WERI-Rb-1 (cell line): ENCODE data around the gene LOXHD1.

Experiments used
- DNase-seq: peaks from one replicate; pipeline ENCODE4 v3.0.0-alpha.2; 2020
- H3K27ac ChIP-seq: fragments of 250-450 bp; sonication (Bioruptor Pico); 2 replicates; pipeline ENCODE4 v1.5.1; 2020; ENCODE audit warnings: mild to moderate bottlenecking, moderate library complexity
- H3K27me3 ChIP-seq: fragments of 250-450 bp; sonication (Bioruptor Pico); 2 replicates; pipeline ENCODE4 v1.5.1; 2021; ENCODE audit warnings: mild to moderate bottlenecking, low read depth, moderate library complexity; ENCODE audit not compliant: insufficient read depth, severe bottlenecking
- H3K36me3 ChIP-seq: fragments of 250-450 bp; sonication (Bioruptor Pico); 2 replicates; pipeline ENCODE4 v1.5.1; 2020; ENCODE audit warnings: mild to moderate bottlenecking, moderate library complexity
- H3K4me3 ChIP-seq: 2 replicates; pipeline ENCODE4 v1.5.1; 2011; ENCODE audit warnings: low read depth, mild to moderate bottlenecking, control low read depth, low read length
- H3K9me3 ChIP-seq: fragments of 250-450 bp; sonication (Bioruptor Pico); 2 replicates; pipeline ENCODE4 v1.5.1; 2021; ENCODE audit warnings: mild to moderate bottlenecking, moderate library complexity; ENCODE audit not compliant: severe bottlenecking
- TF ChIP-seq, protein P1 (sequence below): IDR thresholded peaks from 2 replicates; pipeline ENCODE4 v1.5.1; 2011; ENCODE audit warnings: low read depth, mild to moderate bottlenecking, control low read depth, inconsistent platforms, low read length

The LOXHD1 gene

DNA sequence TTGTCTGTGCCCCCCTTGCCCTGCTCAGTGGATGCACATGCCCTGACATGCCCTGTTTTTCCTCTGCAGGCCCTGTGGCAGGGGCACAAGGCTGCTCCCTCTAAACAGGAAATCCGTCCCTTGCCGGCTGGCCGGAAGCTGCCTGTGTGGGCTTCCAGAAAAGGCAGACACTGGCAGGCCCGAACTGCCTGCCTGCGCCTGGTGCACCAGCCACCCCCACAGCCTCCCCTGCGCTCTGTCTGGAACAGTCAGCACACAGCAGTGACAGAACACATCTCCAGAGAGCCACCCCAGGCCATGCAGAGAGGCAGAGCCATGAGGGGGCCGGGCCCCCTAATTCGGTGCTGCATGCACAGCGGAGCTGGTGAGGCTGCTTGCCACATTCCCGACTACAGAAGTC lies 33.5 kb downstream of the LOXHD1 start:
- Histone ChIP-seq H3K4me3 (no peak overlapping the region), H3K27ac (no peak overlapping the region), H3K36me3 (no peaks in the 10 kb centered on the region), H3K27me3 (no peaks in the 10 kb centered on the region), H3K9me3 (no peaks in the 10 kb centered on the region)
- TF ChIP-seq, protein P1, sequence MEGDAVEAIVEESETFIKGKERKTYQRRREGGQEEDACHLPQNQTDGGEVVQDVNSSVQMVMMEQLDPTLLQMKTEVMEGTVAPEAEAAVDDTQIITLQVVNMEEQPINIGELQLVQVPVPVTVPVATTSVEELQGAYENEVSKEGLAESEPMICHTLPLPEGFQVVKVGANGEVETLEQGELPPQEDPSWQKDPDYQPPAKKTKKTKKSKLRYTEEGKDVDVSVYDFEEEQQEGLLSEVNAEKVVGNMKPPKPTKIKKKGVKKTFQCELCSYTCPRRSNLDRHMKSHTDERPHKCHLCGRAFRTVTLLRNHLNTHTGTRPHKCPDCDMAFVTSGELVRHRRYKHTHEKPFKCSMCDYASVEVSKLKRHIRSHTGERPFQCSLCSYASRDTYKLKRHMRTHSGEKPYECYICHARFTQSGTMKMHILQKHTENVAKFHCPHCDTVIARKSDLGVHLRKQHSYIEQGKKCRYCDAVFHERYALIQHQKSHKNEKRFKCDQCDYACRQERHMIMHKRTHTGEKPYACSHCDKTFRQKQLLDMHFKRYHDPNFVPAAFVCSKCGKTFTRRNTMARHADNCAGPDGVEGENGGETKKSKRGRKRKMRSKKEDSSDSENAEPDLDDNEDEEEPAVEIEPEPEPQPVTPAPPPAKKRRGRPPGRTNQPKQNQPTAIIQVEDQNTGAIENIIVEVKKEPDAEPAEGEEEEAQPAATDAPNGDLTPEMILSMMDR = no peak
- no peak for DNase-seq

DNA sequence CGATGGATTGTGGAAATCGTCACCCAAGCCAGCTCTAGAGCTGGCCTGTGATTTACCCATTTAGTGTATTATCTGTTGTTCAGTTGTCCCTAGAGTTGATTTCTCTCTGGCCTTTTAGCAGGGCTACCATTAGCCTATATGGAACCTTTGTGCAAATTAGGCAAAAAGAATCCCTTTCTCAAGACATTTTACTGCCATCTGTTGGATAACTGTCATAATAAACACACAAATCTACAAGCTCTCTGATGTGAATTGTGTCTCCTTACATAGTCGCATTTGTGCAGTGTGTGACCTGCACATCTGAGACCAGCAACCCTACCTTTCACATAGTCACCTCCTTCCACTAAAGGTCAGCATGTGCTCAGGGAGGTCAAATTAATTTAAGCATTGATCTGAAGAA lies 34.0 kb downstream of the LOXHD1 start:
- Histone ChIP-seq H3K36me3 (no peaks in the 10 kb centered on the region), H3K27me3 (no peaks in the 10 kb centered on the region), H3K27ac (no peak overlapping the region), H3K9me3 (no peaks in the 10 kb centered on the region), H3K4me3 (no peak overlapping the region)
- TF ChIP-seq, protein P1 = peak; percentile 35; the same call in 1 of the 2 replicates
- DNase-seq = no peak

DNA sequence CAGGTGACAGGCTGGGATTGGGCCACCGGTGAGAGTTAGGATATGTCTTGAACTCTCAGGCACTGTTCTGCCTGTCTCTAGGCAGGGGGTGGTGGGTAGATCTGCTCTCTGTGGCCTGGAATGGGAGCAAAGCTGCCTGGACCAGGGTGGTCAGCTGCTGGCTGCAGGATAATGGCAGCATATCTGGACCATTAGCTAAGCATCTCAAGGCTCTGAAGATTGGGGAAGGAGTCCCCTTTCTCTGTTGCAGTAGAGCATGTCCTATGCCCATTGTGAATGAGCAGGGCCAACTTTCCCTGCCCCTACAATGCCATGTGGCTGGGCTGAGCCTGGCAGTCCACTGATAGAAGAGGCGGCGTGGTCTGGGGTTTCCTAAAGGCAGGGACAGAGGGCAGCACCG lies 34.6 kb downstream of the LOXHD1 start:
- H3K27ac ChIP-seq = no peak overlapping the region
- TF ChIP-seq, protein P1 = no peak
- no peaks in the 10 kb centered on the region for H3K27me3 ChIP-seq
- H3K36me3 ChIP-seq = no peaks in the 10 kb centered on the region
- DNase-seq = no peak
- no peak overlapping the region for H3K4me3 ChIP-seq
- no peaks in the 10 kb centered on the region for H3K9me3 ChIP-seq

DNA sequence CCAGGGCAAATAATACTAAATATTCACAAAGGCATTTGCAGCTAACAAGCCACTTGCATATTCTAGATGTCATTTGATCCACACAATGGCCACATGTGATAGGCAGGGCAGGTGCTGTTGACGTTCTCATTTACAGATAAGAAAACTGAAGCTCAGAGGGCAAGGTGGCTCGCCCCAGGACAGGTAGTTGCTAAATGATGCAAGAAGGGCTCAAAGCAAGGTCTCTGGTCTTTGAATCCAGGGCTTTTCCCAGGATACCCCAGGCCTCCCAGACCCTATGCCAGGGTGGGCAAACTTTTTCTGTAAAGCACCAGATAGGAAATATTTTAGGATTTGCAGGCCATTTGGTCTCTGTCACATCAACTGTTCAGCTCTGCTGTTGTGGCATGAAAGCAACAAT lies 35.1 kb downstream of the LOXHD1 start:
- Histone ChIP-seq H3K4me3 (no peak overlapping the region), H3K36me3 (no peaks in the 10 kb centered on the region), H3K9me3 (no peaks in the 10 kb centered on the region), H3K27me3 (no peaks in the 10 kb centered on the region), H3K27ac (no peak overlapping the region)
- TF ChIP-seq, protein P1 = no peak
- DNase-seq = no peak

DNA sequence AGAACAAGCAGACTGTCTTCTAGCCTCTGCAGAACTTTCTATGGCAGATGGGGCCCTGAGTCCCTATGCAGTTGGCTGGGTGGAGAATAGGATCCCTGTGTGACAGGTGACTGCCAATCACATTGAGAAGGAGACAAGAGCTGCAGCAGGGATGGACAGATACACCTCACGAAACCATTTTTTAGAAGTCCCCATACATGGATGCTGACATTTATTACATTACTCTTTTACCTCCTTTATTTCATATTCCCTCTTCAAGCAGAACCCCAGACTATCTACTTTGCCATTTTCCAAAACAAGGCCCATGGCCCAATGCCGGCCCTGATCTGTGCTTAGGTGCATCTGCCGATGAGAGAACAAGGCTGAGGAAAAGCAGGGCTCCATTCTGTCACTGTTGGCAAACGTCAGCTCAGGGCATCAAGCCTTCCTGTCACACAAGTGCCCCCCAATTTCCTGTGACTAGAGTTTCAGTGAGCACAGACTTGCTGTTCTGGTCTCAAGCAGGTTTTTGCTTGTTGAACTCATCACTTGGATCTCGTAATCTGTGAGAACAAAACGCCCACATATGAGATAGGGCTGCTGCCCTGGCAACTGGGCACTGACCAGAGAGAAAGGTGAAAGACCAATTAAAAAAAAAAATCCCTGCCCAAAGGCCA lies 35.8 kb downstream of the LOXHD1 start:
- Histone ChIP-seq H3K27me3 (no peaks in the 10 kb centered on the region), H3K36me3 (no peaks in the 10 kb centered on the region), H3K9me3 (no peaks in the 10 kb centered on the region), H3K4me3 (no peak overlapping the region), H3K27ac (no peak overlapping the region)
- TF ChIP-seq, protein P1 = no peak
- DNase-seq = no peak

DNA sequence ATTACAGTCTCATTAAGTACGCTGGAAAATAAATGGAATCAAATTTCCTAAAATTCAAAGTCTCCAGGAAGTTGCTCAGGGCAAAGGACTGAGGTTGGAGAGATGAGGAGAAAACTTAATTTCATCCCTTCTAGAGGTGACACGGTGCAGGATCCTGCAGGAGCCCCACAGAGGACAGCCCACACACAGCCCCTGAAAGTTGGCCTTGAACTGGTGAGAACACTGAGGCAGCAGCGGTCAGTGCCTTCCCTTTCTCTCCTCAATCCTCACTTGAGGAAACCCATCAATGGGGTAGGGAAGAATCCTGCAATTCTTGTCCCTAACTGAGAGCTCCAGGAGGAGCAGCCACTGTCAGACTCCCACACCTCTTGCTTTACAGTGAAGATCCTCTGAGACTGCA lies 37.5 kb downstream of the LOXHD1 start:
- no peaks in the 10 kb centered on the region for H3K9me3 ChIP-seq
- TF ChIP-seq, protein P1 = no peak
- no peak for DNase-seq
- no peak overlapping the region for H3K4me3 ChIP-seq
- no peaks in the 10 kb centered on the region for H3K27me3 ChIP-seq
- H3K27ac ChIP-seq = no peak overlapping the region
- no peaks in the 10 kb centered on the region for H3K36me3 ChIP-seq
